ENCODE measurements around the gene SLC25A38. TPM values are rescaled to one million over a fixed set of nuclear protein-coding genes. Genes with fewer than 3 reads are reported as not detected.

The SLC25A38 gene
- total RNA-seq, 4 donors from 2014 or later: 14.8 to 19.6 (median 15.7) TPM

GRCh38 chr3:39408493-39409372 is 25.6 kb downstream of the SLC25A38 start:
- Histone ChIP-seq H3K27me3 (no peaks in the 10 kb centered on the region), H3K9me3 (no peaks in the 10 kb centered on the region), H3K36me3 (peaks cover 50% of the 10 kb centered on the region), H3K27ac (no peak overlapping the region), H3K4me3 (no peak overlapping the region), H3K4me1 (peaks cover 35% of the 10 kb centered on the region)
- no peak for TF ChIP-seq CTCF (IDR thresholded peaks at IDR 0.05)
- WGBS: 83% methylated on average over 21 of the region's 21 CpGs
- DNase-seq (ENCODE audit: low spot score in 2 of 2): no peak

GRCh38 chr3:39409514-39410136 is 26.5 kb downstream of the SLC25A38 start:
- Histone ChIP-seq H3K36me3 (peaks cover 53% of the 10 kb centered on the region), H3K27ac (no peak overlapping the region), H3K9me3 (no peaks in the 10 kb centered on the region), H3K4me1 (peaks cover 39% of the 10 kb centered on the region), H3K27me3 (no peaks in the 10 kb centered on the region), H3K4me3 (no peak overlapping the region)
- TF ChIP-seq POLR2AphosphoS5 (IDR thresholded peaks at IDR 0.05): no peak
- TF ChIP-seq EP300 (IDR thresholded peaks at IDR 0.05): no peak
- TF ChIP-seq POLR2A (IDR thresholded peaks at IDR 0.05): no peak
- TF ChIP-seq CTCF (IDR thresholded peaks at IDR 0.05): no peak
- no peak for DNase-seq (ENCODE audit: low spot score in 2 of 2)
- WGBS: 60% methylated on average over 7 of the region's 7 CpGs

- no peaks in the 10 kb centered on the region for H3K27me3 ChIP-seq
- H3K27ac ChIP-seq: no peak overlapping the region
- peaks cover 39% of the 10 kb centered on the region for H3K4me1 ChIP-seq
- TF ChIP-seq POLR2A (IDR thresholded peaks at IDR 0.05): no peak
- no peak for TF ChIP-seq EP300 (IDR thresholded peaks at IDR 0.05)
- no peak for TF ChIP-seq CTCF (IDR thresholded peaks at IDR 0.05)
- no peak for TF ChIP-seq POLR2AphosphoS5 (IDR thresholded peaks at IDR 0.05)
- no peak for DNase-seq (ENCODE audit: low spot score in 2 of 2)
- H3K4me3 ChIP-seq: no peak overlapping the region
- 92% methylated on average over 7 of the region's 7 CpGs for WGBS
- H3K9me3 ChIP-seq: no peaks in the 10 kb centered on the region
- H3K36me3 ChIP-seq: peaks cover 53% of the 10 kb centered on the region
Observed at GRCh38 chr3:39410893-39411292, 27.7 kb downstream of the SLC25A38 start.

- TF ChIP-seq EP300 (IDR thresholded peaks at IDR 0.05): no peak
- TF ChIP-seq POLR2A (IDR thresholded peaks at IDR 0.05): no peak
- no peak for TF ChIP-seq POLR2AphosphoS5 (IDR thresholded peaks at IDR 0.05)
- TF ChIP-seq CTCF (IDR thresholded peaks at IDR 0.05): no peak
- DNase-seq (ENCODE audit: low spot score in 2 of 2): no peak
- 74% methylated on average over 9 of the region's 9 CpGs for whole genome bisulfite sequencing
- Histone ChIP-seq H3K27me3 (no peaks in the 10 kb centered on the region), H3K36me3 (peaks cover 53% of the 10 kb centered on the region), H3K9me3 (no peaks in the 10 kb centered on the region), H3K4me3 (no peak overlapping the region), H3K27ac (no peak overlapping the region), H3K4me1 (peaks cover 31% of the 10 kb centered on the region)
Observed at GRCh38 chr3:39412668-39413260, 29.6 kb downstream of the SLC25A38 start.

Data from suprapubic skin (tissue), 4 donors.